CD14-positive monocyte (primary cell): ENCODE data around the gene MTMR1. TPM values are rescaled to one million over a fixed set of nuclear protein-coding genes. Genes with fewer than 3 reads are reported as not detected.

Experiments used
- DNase-seq, 3 donors: peaks; one replicate each; pipeline ENCODE4 v3.0.0-alpha.2; 2011 to 2022
- H2AFZ ChIP-seq: 2 replicates; pipeline ENCODE4 v1.6.0; 2012; ENCODE audit warnings: mild to moderate bottlenecking, low read depth, low read length, inconsistent platforms; ENCODE audit not compliant: insufficient read depth, poor library complexity, severe bottlenecking
- H3K27ac ChIP-seq, 2 donors: 1 replicate in 1 of 2; 2 replicates in 1 of 2; pipeline ENCODE4 v1.5.1; 2012 to 2013; ENCODE audit warnings: low read length in 2 of 2, control low read depth in 1 of 2, inconsistent platforms in 1 of 2, low read depth in 1 of 2, mild to moderate bottlenecking in 1 of 2
- H3K27me3 ChIP-seq, 2 donors: one replicate each; pipeline versions ENCODE4 v1.6.0 to v1.6.1; 2011 to 2013; ENCODE audit warnings: low read length in 2 of 2; ENCODE audit not compliant: control insufficient read depth in 2 of 2, insufficient read depth in 2 of 2
- H3K36me3 ChIP-seq, 2 donors: replicated peaks in 1 of 2; 1 replicate in 1 of 2; 2 replicates in 1 of 2; pipeline versions ENCODE4 v1.5.1 to v1.6.1; 2012 to 2013; ENCODE audit warnings: low read length in 2 of 2, control low read depth in 1 of 2, inconsistent platforms in 1 of 2, mild to moderate bottlenecking in 1 of 2; ENCODE audit not compliant: insufficient read depth in 2 of 2, control insufficient read depth in 1 of 2
- H3K4me1 ChIP-seq, 2 donors: 1 replicate in 1 of 2; 2 replicates in 1 of 2; pipeline versions ENCODE4 v1.5.1 to v1.6.1; 2012 to 2013; ENCODE audit warnings: low read length in 2 of 2, control low read depth in 1 of 2, inconsistent platforms in 1 of 2, mild to moderate bottlenecking in 1 of 2, moderate library complexity in 1 of 2; ENCODE audit not compliant: insufficient read depth in 2 of 2, control insufficient read depth in 1 of 2
- H3K4me2 ChIP-seq: replicated peaks from 2 replicates; pipeline ENCODE3; 2012; ENCODE audit warnings: low read length, moderate library complexity, mild to moderate bottlenecking; ENCODE audit not compliant: poor library complexity, severe bottlenecking; ENCODE audit errors: extremely low read depth
- H3K4me3 ChIP-seq, 3 experiments: fragments of 200-600 bp in 1 of 3; sonication (generic) in 1 of 3; replicated peaks in 1 of 3; 1 replicate in 2 of 3; 2 replicates in 1 of 3; pipeline ENCODE4 v1.5.1; 2011 to 2013; ENCODE audit warnings: low read length in 3 of 3, mild to moderate bottlenecking in 3 of 3, control low read depth in 2 of 3, low read depth in 2 of 3, inconsistent platforms in 1 of 3, moderate library complexity in 1 of 3
- H3K79me2 ChIP-seq: 2 replicates; pipeline ENCODE4 v1.6.0; 2012; ENCODE audit warnings: mild to moderate bottlenecking, control low read depth, inconsistent platforms, low read length, moderate library complexity; ENCODE audit not compliant: insufficient read depth
- H3K9ac ChIP-seq: 2 replicates; pipeline ENCODE4 v1.6.0; 2017; ENCODE audit warnings: low read length, mild to moderate bottlenecking; ENCODE audit not compliant: insufficient read depth, poor library complexity, severe bottlenecking
- H3K9me3 ChIP-seq, 2 donors: replicated peaks in 1 of 2; 1 replicate in 1 of 2; 2 replicates in 1 of 2; pipeline versions ENCODE4 v1.5.1 to v1.6.1; 2012 to 2013; ENCODE audit warnings: low read length in 2 of 2, control low read depth in 1 of 2; ENCODE audit not compliant: control insufficient read depth in 1 of 2, insufficient read depth in 1 of 2
- H4K20me1 ChIP-seq: 2 replicates; pipeline ENCODE4 v1.6.0; 2012; ENCODE audit warnings: mild to moderate bottlenecking, low read length, control low read depth, moderate library complexity; ENCODE audit not compliant: insufficient read depth
- H3K27ac Mint-ChIP-seq, 7 donors: one replicate each; pipeline ENCODE4 v1.8.0; 2020; ENCODE audit warnings: mild to moderate bottlenecking in 7 of 7, mixed read lengths in 7 of 7, moderate library complexity in 6 of 7, inconsistent platforms in 2 of 7
- H3K27me3 Mint-ChIP-seq, 3 donors: one replicate each; pipeline ENCODE4 v1.8.0; 2021 to 2022; ENCODE audit warnings: low read depth in 3 of 3, mild to moderate bottlenecking in 3 of 3, mixed read lengths in 3 of 3, moderate library complexity in 3 of 3, inconsistent platforms in 1 of 3
- H3K36me3 Mint-ChIP-seq, 2 donors: one replicate each; pipeline ENCODE4 v1.8.0; 2020; ENCODE audit warnings: mixed read lengths in 2 of 2, inconsistent platforms in 1 of 2, mild to moderate bottlenecking in 1 of 2
- H3K4me1 Mint-ChIP-seq: one replicate; pipeline ENCODE4 v1.8.0; 2020; ENCODE audit warnings: mild to moderate bottlenecking, mixed read lengths
- H3K4me3 Mint-ChIP-seq, 2 donors: one replicate each; pipeline ENCODE4 v1.8.0; 2020; ENCODE audit warnings: mild to moderate bottlenecking in 2 of 2, mixed read lengths in 2 of 2, moderate library complexity in 1 of 2
- H3K9me3 Mint-ChIP-seq, 7 donors: one replicate each; pipeline ENCODE4 v1.8.0; 2020 to 2022; ENCODE audit warnings: mixed read lengths in 7 of 7, mild to moderate bottlenecking in 6 of 7, moderate library complexity in 6 of 7, inconsistent platforms in 2 of 7
- WGBS: methylation state at CpG from one replicate; pipeline ENCODE4 v1.1.5; 2013; ENCODE audit warnings: missing lambda C conversion rate; ENCODE audit not compliant: insufficient coverage; 5-methylcytosine and 5-hydroxymethylcytosine counted together
- intact Hi-C, 2 donors: fragments of 100-400 bp; cut with micrococcal nuclease; formaldehyde crosslinking; loops; one replicate each; pipeline versions ENCODE4 v1.15.0 to v1.15.1; 2023
- polyA plus RNA-seq, 3 donors: library from polyadenylated mRNA; depleted of rRNA in 1 of 3; unstranded in 2 of 3; stranded (reverse) in 1 of 3; fragments of 300-500 nt in 2 of 3; fragments of >200 nt in 1 of 3; fragmentation: Illumina TruSeq in 2 of 3; gene quantifications; 1 replicate in 2 of 3; 2 replicates in 1 of 3; pipeline ENCODE4 v1.2.3, GENCODE V29; 2012 to 2021
- TF ChIP-seq, protein P1 (sequence below): fragments of 200-600 bp; IDR thresholded peaks from one replicate; pipeline ENCODE4 v1.8.0; 2022; ENCODE audit warnings: antibody characterized with exemption, mild to moderate bottlenecking

MTMR1 gene
- polyA plus RNA-seq, 3 donors = 5.8 to 16.6 (median 6.1) TPM

DNA sequence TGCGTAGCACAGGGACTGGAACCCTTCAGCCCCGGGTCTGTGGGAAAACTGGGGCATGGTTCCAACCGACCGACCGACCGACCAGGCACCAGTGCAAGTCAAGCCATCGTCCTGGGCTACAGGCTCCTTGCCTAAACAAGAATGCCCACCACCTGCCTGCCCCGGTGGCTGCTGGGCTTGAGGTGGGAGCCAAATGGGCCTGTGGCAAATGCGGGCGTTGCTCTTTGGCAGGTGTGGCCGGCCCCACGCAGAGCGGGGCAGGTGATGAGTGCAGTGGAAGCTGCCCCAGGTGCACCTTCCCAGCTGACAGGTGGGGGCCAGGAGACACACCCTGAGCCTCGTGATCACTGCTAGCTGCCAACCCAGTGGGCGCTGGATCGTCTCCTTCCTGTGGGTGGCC is 77.9 kb downstream of the MTMR1 start:
- no peak overlapping the region for H2AFZ ChIP-seq
- H3K27me3 ChIP-seq = no peaks in the 10 kb centered on the region
- no peak overlapping the region for H3K4me3 ChIP-seq
- no peak overlapping the region for H3K4me2 ChIP-seq
- peaks cover 19 to 30% of the 10 kb centered on the region in 2 donors for H3K4me1 ChIP-seq
- TF ChIP-seq, protein P1, sequence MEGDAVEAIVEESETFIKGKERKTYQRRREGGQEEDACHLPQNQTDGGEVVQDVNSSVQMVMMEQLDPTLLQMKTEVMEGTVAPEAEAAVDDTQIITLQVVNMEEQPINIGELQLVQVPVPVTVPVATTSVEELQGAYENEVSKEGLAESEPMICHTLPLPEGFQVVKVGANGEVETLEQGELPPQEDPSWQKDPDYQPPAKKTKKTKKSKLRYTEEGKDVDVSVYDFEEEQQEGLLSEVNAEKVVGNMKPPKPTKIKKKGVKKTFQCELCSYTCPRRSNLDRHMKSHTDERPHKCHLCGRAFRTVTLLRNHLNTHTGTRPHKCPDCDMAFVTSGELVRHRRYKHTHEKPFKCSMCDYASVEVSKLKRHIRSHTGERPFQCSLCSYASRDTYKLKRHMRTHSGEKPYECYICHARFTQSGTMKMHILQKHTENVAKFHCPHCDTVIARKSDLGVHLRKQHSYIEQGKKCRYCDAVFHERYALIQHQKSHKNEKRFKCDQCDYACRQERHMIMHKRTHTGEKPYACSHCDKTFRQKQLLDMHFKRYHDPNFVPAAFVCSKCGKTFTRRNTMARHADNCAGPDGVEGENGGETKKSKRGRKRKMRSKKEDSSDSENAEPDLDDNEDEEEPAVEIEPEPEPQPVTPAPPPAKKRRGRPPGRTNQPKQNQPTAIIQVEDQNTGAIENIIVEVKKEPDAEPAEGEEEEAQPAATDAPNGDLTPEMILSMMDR = no peak
- no peak overlapping the region for H3K9ac ChIP-seq
- intact Hi-C loops = no loop called here
- H4K20me1 ChIP-seq = no peaks in the 10 kb centered on the region
- no peaks in the 10 kb centered on the region for H3K9me3 ChIP-seq
- WGBS = 97% methylated on average over 12 of the region's 16 CpGs
- DNase-seq = no peak
- H3K36me3 ChIP-seq = peaks cover 12 to 24% of the 10 kb centered on the region in 2 donors
- Mint-ChIP-seq H3K27ac (peak overlapping the region in 1 of 7 donors; percentile 58), H3K9me3 (peaks cover 0 to 2% (median 0%) of the 10 kb centered on the region in 7 donors), H3K4me3 (no peak overlapping the region), H3K4me1 (peaks cover 40% of the 10 kb centered on the region), H3K36me3 (peaks cover 10 to 25% of the 10 kb centered on the region in 2 donors), H3K27me3 (peaks cover 0 to 9% (median 2%) of the 10 kb centered on the region in 3 donors)
- H3K27ac ChIP-seq = no peak overlapping the region
- no peaks in the 10 kb centered on the region for H3K79me2 ChIP-seq

DNA sequence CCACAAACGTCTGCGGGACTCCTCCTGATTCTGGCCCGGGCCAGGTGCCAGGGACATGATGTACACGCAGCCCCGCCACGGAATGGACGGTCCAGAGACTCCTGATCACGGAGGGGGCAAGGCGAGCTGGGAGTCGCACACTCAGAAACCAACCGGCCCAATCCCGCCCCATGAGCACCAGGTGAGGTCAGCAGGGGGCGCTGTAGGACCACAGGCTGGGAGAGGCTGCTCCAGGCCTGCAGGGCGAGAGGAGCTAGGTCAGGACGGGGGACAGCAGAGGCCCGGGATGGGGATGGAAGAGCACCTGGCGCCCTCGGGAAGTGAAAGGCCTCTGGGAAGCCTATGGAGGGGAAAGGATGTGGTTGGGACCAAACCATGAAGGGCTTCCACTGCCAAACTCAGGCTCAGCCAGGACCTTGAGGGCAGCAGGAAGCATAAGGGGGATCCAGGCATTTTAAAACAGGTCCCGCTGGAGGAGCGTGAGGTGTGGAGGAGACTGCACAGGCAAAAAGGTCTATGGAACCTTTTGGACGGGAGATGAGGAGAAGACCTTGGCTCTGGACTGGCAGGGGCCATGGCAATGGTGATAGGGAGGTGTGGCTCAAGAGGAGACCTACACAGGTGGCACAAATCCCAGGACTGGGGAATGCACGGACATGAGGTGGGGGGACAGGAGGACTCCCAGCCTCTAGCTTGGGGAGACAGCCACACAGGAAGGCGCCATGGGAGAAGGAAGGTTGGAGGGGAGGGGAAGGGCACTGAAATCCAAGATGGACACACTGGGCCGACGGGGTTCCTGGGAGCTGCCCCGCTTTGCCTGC is 79.2 kb downstream of the MTMR1 start:
- H3K9me3 Mint-ChIP-seq = peaks cover 0 to 2% (median 0%) of the 10 kb centered on the region in 7 donors

More for the DNA sequence above, 79.2 kb downstream of the MTMR1 start:
- WGBS = 40% methylated on average over 15 of the region's 26 CpGs
- no peaks in the 10 kb centered on the region for H4K20me1 ChIP-seq
- intact Hi-C loops = loop anchor here (2.0 kb wide), 1 partner anchor 310 kb away; no protein-coding TSS in a partner anchor
- H3K4me3 ChIP-seq = no peak overlapping the region
- H3K27me3 ChIP-seq = no peaks in the 10 kb centered on the region
- H3K4me2 ChIP-seq = no peak overlapping the region
- H3K4me1 ChIP-seq = peaks cover 13 to 20% of the 10 kb centered on the region in 2 donors
- TF ChIP-seq, protein P1 = peak; percentile 70
- H3K9ac ChIP-seq = no peak overlapping the region
- Mint-ChIP-seq H3K36me3 (peaks cover 18 to 25% of the 10 kb centered on the region in 2 donors), H3K27ac (no peak overlapping the region), H3K4me1 (peaks cover 28% of the 10 kb centered on the region), H3K4me3 (no peak overlapping the region), H3K27me3 (peaks cover 0 to 9% (median 2%) of the 10 kb centered on the region in 3 donors)
- H3K79me2 ChIP-seq = no peaks in the 10 kb centered on the region
- DNase-seq = peak; percentile 48 to 61 (median 53)
- no peaks in the 10 kb centered on the region for H3K9me3 ChIP-seq
- peaks cover 16 to 24% of the 10 kb centered on the region in 2 donors for H3K36me3 ChIP-seq
- H3K27ac ChIP-seq = no peak overlapping the region
- H2AFZ ChIP-seq = no peak overlapping the region
